Adrenal gland (tissue), 12 donors: ENCODE data around the gene RNF126. TPM values are rescaled to one million over a fixed set of nuclear protein-coding genes. Genes with fewer than 3 reads are reported as not detected.
A peak's percentile ranks its signal among the peaks of the same experiment; 100 is the strongest.

Source experiments
- DNase-seq, 7 donors: peaks; one replicate each; pipeline ENCODE4 v3.0.0-alpha.2; 2019 to 2020
- H3K27ac ChIP-seq, 5 donors: fragments of 200-600 bp; sonication (generic) in 4 of 5; 1 replicate in 3 of 5; 2 replicates in 2 of 5; pipeline versions ENCODE4 v1.5.1 to v1.8.0; 2016 to 2020; ENCODE audit warnings: mild to moderate bottlenecking in 1 of 5
- H3K27me3 ChIP-seq: fragments of 200-600 bp; 2 replicates; pipeline ENCODE4 v1.8.0; 2021
- H3K36me3 ChIP-seq, 2 donors: fragments of 200-600 bp; replicated peaks in 1 of 2; 1 replicate in 1 of 2; 2 replicates in 1 of 2; pipeline versions ENCODE4 v1.5.1 to v1.8.0; 2018 to 2022
- H3K4me1 ChIP-seq, 2 donors: fragments of 200-600 bp; replicated peaks in 1 of 2; 1 replicate in 1 of 2; 2 replicates in 1 of 2; pipeline versions ENCODE4 v1.5.1 to v1.8.0; 2018 to 2021
- H3K4me3 ChIP-seq, 4 donors: fragments of 200-600 bp; sonication (generic) in 3 of 4; one replicate each; pipeline ENCODE4 v1.5.1; 2016 to 2018
- H3K9me3 ChIP-seq, 3 donors: fragments of 200-600 bp; sonication (generic) in 1 of 3; replicated peaks in 1 of 3; 1 replicate in 2 of 3; 2 replicates in 1 of 3; pipeline versions ENCODE4 v1.5.1 to v1.8.0; 2016 to 2021
- POLR2A ChIP-seq, 2 donors: fragments of 450-650 bp; IDR thresholded peaks; one replicate each; pipeline ENCODE4 v1.6.1; 2017; ENCODE audit warnings: antibody characterized with exemption in 2 of 2, mild to moderate bottlenecking in 2 of 2, moderate library complexity in 1 of 2
- WGBS, 4 donors: extraction: QIAGEN DNeasy Blood & Tissue Kit in 2 of 4; methylation state at CpG; one replicate each; pipeline versions ENCODE4 v1.1.5 to v1.1.7; 2013 to 2017; 5-methylcytosine and 5-hydroxymethylcytosine counted together
- intact Hi-C, 2 donors: fragments of 100-400 bp; cut with DNase I; formaldehyde crosslinking; loops; one replicate each; pipeline versions ENCODE4 v1.14.1 to v1.15.0; 2022 to 2023
- polyA plus RNA-seq, 3 donors: library from polyadenylated mRNA; stranded (reverse); fragments of 200-250 nt in 2 of 3; fragments of 350-450 nt in 1 of 3; fragmentation: Illumina TruSeq in 1 of 3; extraction: RNeasy Lipid Tissue Mini Kit (QIAGEN cat#74804) in 1 of 3; gene quantifications; one replicate each; pipeline ENCODE4 v1.2.3, GENCODE V29; 2013 to 2014
- total RNA-seq, 9 donors: library from RNA; depleted of rRNA in 4 of 9; stranded (reverse); fragments of >200 nt in 4 of 9; fragments of 120-200 nt in 1 of 9; fragmentation: NEBNext Ultra II Directional in 1 of 9; extraction: Animal tissue kit (Norgen Biotek cat#: 25700) in 1 of 9; gene quantifications; one replicate each; pipeline versions ENCODE4 v1.1.0 to v1.2.4, GENCODE V29; 2013 to 2023
- TF ChIP-seq, protein P1 (sequence below), 6 experiments: fragments of 450-650 bp in 4 of 6; fragments of 200-600 bp in 2 of 6; sonication (generic) in 1 of 6; IDR thresholded peaks; 1 replicate in 5 of 6; 2 replicates in 1 of 6; pipeline versions ENCODE4 v1.5.1 to v1.8.0; 2016 to 2021; ENCODE audit warnings: antibody characterized with exemption in 6 of 6, mild to moderate bottlenecking in 2 of 6, moderate library complexity in 1 of 6
- donor health status: healthy with polysubstance abuse.
- donor health status: Bipolar disorder and iron deficiency.
- donor health status: DM: yes; HTN: yes; CAD: no.
- donor health status: DM: no; HTN: no; CAD: no.
- donor health status: DM: no; HTN: no; CAD: no.
- donor health status: DM: yes; HTN: yes; CAD: no.

Gene RNF126
- total and polyA plus RNA-seq, 12 donors, result 9.3 to 76.4 (median 43.1) TPM

DNA sequence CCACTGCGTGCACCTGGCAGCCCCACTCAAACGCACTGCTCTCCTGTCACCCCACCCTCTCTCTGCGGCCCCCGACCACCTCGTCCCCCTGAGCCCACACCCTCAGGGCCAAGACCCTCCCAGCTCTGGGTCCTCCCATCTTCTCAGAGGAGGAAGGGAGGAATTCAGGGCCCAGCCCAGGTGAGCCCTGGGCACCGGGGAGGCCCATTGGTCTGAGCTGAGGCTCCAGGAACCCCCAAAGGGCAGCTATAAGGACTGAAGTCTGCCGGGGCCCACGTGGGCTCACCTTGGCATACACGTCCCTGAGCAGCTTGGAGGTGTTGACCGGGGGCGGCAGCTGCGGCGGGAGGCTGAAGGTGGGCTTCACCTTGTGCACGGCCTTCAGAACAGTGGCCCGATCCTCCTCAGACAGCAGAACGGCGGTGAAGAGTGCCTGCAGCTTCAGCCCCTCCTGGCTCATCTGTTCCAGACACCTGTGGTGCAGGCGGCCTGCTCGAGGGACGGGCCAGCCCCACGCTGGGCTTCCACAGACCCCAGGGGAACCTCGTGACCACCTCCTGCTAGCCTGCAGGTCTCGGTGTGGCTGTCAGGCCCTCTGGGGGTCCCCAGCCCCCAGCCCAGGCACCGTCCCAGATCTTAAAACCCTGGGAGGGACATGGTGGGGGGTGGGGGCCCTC lies 38.4 kb downstream of the RNF126 start:
- H3K4me1 ChIP-seq, result no peaks in the 10 kb centered on the region
- H3K9me3 ChIP-seq, result no peaks in the 10 kb centered on the region
- intact Hi-C loops, result no loop called here
- no peak overlapping the region for H3K27ac ChIP-seq
- 90 to 96% (median 92%) methylated on average over 14 to 24 of the region's 24 CpGs for WGBS, 4 donors
- H3K27me3 ChIP-seq, result no peaks in the 10 kb centered on the region
- no peak overlapping the region for H3K4me3 ChIP-seq
- DNase-seq, result no peak
- no peak for TF ChIP-seq POLR2A (IDR thresholded peaks at IDR 0.05)
- TF ChIP-seq, protein P1, sequence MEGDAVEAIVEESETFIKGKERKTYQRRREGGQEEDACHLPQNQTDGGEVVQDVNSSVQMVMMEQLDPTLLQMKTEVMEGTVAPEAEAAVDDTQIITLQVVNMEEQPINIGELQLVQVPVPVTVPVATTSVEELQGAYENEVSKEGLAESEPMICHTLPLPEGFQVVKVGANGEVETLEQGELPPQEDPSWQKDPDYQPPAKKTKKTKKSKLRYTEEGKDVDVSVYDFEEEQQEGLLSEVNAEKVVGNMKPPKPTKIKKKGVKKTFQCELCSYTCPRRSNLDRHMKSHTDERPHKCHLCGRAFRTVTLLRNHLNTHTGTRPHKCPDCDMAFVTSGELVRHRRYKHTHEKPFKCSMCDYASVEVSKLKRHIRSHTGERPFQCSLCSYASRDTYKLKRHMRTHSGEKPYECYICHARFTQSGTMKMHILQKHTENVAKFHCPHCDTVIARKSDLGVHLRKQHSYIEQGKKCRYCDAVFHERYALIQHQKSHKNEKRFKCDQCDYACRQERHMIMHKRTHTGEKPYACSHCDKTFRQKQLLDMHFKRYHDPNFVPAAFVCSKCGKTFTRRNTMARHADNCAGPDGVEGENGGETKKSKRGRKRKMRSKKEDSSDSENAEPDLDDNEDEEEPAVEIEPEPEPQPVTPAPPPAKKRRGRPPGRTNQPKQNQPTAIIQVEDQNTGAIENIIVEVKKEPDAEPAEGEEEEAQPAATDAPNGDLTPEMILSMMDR (IDR thresholded peaks at IDR 0.05), result no peak
- peaks cover 0 to 64% of the 10 kb centered on the region in 2 donors for H3K36me3 ChIP-seq

DNA sequence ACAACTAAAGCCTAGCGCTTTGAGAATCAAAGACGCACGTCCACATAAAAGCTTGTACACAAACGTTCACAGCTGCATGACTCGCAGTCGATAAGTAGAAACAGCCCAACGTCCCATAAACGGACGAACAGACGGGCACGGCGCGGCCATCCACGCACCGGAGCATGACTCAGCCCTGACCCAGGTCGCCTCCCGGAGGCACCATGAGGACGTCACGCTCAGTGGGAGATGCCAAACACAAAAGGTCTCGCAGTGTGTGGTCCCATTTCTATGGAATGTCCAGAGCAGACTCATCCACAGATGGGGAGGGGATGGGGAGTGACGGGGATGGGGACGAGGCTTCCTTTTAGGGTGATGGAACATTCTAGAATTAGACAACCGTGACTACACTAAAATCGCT lies 39.0 kb downstream of the RNF126 start:
- Histone ChIP-seq H3K36me3 (peaks cover 0 to 64% of the 10 kb centered on the region in 2 donors), H3K27me3 (no peaks in the 10 kb centered on the region), H3K4me3 (no peak overlapping the region), H3K27ac (no peak overlapping the region), H3K4me1 (no peaks in the 10 kb centered on the region), H3K9me3 (no peaks in the 10 kb centered on the region)
- intact Hi-C loops, result no loop called here
- DNase-seq, result peak in 3 of 7 donors; percentile 39 to 76 (median 75)
- TF ChIP-seq, protein P1 (IDR thresholded peaks at IDR 0.05), result no peak
- no peak for TF ChIP-seq POLR2A (IDR thresholded peaks at IDR 0.05)
- 63 to 78% (median 74%) methylated on average over 23 to 24 of the region's 24 CpGs for WGBS, 4 donors

DNA sequence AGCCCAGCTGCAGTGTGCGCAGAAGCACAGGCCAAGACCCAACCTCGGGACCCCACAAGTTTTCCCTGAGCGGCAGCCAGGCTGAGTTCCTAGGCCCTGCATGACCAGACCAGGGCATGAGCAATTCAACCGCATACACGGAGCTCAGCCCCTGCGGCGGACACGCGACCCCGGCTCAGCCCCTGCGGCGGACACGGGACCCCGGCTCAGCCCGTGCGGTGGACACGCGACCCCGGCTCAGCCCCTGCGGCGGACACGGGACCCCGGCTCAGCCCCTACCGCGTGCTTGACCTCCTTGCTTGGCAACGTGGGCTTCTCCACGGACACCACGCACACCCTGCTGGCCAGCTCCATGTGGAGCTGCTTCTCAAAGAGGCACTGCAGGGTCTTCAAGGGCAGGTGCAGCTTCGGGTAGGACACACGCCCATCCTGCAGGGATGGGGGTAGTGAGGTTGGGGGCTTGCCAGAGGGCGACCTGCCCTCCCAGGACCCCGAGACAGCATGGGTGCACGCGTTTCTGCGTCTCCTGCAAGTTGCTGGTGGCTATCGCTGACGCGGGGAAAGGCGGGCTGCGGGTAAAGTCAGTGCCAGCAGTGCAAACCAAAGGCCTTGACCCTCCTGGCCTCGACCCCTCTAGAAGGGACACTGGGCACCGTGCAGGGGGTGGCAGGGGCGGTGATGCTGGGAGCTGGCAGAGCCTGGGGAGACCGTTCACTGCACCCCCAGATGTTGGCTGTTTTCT lies 39.7 kb downstream of the RNF126 start:
- H3K36me3 ChIP-seq, result peaks cover 0 to 64% of the 10 kb centered on the region in 2 donors
- H3K9me3 ChIP-seq, result no peaks in the 10 kb centered on the region
- no peak for TF ChIP-seq POLR2A (IDR thresholded peaks at IDR 0.05)
- TF ChIP-seq, protein P1 (IDR thresholded peaks at IDR 0.05), result no peak
- H3K4me3 ChIP-seq, result no peak overlapping the region
- H3K4me1 ChIP-seq, result no peaks in the 10 kb centered on the region
- no peak overlapping the region for H3K27ac ChIP-seq
- 89 to 96% (median 90%) methylated on average over 19 to 44 of the region's 44 CpGs for WGBS, 4 donors
- intact Hi-C loops, result no loop called here
- DNase-seq, result no peak
- H3K27me3 ChIP-seq, result no peaks in the 10 kb centered on the region

DNA sequence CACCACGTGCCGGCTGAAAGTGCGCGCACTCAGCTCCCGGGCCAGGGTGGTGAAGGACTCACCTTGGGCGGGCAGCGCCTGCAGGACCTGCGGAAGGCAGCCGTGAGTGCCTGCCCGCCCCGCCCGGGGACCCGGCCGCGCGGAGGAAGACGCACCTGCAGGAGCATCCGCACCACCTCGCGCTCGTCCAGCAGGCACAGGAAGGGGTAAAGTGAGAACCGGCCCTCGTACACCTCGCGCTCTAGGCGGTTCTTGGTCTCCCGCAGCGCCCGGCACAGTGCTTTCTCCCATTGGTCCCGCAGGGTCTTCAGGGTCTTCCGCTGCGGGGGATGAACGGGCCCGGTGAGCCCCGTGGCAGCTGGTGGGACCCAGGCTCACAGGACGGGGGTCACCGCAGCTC lies 40.3 kb downstream of the RNF126 start:
- 95 to 97% (median 95%) methylated on average over 18 to 37 of the region's 37 CpGs for WGBS, 4 donors
- no peak for DNase-seq

More for the DNA sequence above, 40.3 kb downstream of the RNF126 start:
- no peak overlapping the region for H3K27ac ChIP-seq
- H3K27me3 ChIP-seq, result no peaks in the 10 kb centered on the region
- no peak overlapping the region for H3K4me3 ChIP-seq
- intact Hi-C loops, result no loop called here
- TF ChIP-seq, protein P1 (IDR thresholded peaks at IDR 0.05), result no peak
- no peak for TF ChIP-seq POLR2A (IDR thresholded peaks at IDR 0.05)
- H3K9me3 ChIP-seq, result no peaks in the 10 kb centered on the region
- H3K36me3 ChIP-seq, result peaks cover 0 to 65% of the 10 kb centered on the region in 2 donors
- no peaks in the 10 kb centered on the region for H3K4me1 ChIP-seq
